Stimulated activated CD8-positive, alpha-beta memory T cell treated with anti-CD3 and anti-CD28 coated beads, Interleukin-2, amount 100 ng/mL, for 1 hour (primary cell): ENCODE data around the gene PUSL1.
"Not testable (repeated sequence)": the region's sequence is repeated elsewhere in the genome, so short reads cannot be mapped to it uniquely, and the experiment has no call there.

ENCODE experiments used
- DNase-seq, 2 donors: peaks; one replicate each; pipeline ENCODE4 v3.0.0-alpha.2; 2020; ENCODE audit warnings: low read depth in 2 of 2

Gene PUSL1

GRCh38 chr1:1309251-1310108, 1.1 kb downstream of the PUSL1 start:
- DNase-seq: no peak

- DNase-seq: no peak
Measured at GRCh38 chr1:1310109-1310385, 1.6 kb downstream of the PUSL1 start.

- DNase-seq: no peak
Measured at GRCh38 chr1:1310476-1311053, 2.2 kb downstream of the PUSL1 start.

- DNase-seq: no peak
Measured at GRCh38 chr1:1311107-1312104, 3.0 kb downstream of the PUSL1 start.

GRCh38 chr1:1312450-1313314, 4.3 kb downstream of the PUSL1 start:
- DNase-seq: no peak

- no peak for DNase-seq
Measured at GRCh38 chr1:1313500-1314236, 5.3 kb downstream of the PUSL1 start.

GRCh38 chr1:1314237-1314586, 5.8 kb downstream of the PUSL1 start:
- no peak for DNase-seq

- no peak for DNase-seq
Measured at GRCh38 chr1:1314678-1315335, 6.4 kb downstream of the PUSL1 start.

GRCh38 chr1:1315435-1315954, 7.1 kb downstream of the PUSL1 start:
- DNase-seq: no peak

GRCh38 chr1:1316199-1316598, 7.8 kb downstream of the PUSL1 start:
- not testable (repeated sequence) for DNase-seq

- DNase-seq: no peak
Measured at GRCh38 chr1:1317420-1317819, 9.0 kb downstream of the PUSL1 start.

GRCh38 chr1:1318131-1318652, 9.8 kb downstream of the PUSL1 start:
- no peak for DNase-seq

GRCh38 chr1:1318777-1319645, 10.6 kb downstream of the PUSL1 start:
- no peak for DNase-seq

GRCh38 chr1:1319646-1319941, 11.2 kb downstream of the PUSL1 start:
- no peak for DNase-seq

- DNase-seq: no peak
Measured at GRCh38 chr1:1320666-1321448, 12.5 kb downstream of the PUSL1 start.

GRCh38 chr1:1321477-1321876, 13.1 kb downstream of the PUSL1 start:
- no peak for DNase-seq

- no peak for DNase-seq
Measured at GRCh38 chr1:1322418-1322817, 14.0 kb downstream of the PUSL1 start.

GRCh38 chr1:1322952-1323351, 14.6 kb downstream of the PUSL1 start:
- DNase-seq: no peak
